ENCODE measurements around the gene USP4. TPM values are rescaled to one million over a fixed set of nuclear protein-coding genes. Genes with fewer than 3 reads are reported as not detected.

USP4 gene
- total RNA-seq, 1 donor from 2014 or later: 21.0 TPM

DNA sequence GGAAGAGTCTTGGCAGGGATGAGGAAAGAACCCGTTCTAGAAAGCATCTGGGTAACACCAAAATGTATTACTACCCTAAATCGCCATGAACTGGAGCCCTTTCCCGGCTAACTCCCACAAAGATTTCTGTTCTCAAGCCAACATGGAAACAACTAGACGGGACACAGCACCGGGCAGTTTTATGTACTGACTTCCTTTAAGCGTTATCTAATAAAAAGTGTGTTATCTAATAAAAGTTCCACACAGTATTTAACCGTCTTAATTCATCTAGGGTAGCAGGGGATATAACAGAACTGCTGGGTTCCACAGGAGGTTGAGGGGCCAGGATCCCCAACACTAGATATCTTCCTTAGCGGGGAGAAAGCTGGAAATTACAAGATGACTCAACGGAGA lies 62.5 kb downstream of the USP4 start:
- TF ChIP-seq EZH2 (IDR thresholded peaks at IDR 0.05): no peak
- TF ChIP-seq, protein P1, sequence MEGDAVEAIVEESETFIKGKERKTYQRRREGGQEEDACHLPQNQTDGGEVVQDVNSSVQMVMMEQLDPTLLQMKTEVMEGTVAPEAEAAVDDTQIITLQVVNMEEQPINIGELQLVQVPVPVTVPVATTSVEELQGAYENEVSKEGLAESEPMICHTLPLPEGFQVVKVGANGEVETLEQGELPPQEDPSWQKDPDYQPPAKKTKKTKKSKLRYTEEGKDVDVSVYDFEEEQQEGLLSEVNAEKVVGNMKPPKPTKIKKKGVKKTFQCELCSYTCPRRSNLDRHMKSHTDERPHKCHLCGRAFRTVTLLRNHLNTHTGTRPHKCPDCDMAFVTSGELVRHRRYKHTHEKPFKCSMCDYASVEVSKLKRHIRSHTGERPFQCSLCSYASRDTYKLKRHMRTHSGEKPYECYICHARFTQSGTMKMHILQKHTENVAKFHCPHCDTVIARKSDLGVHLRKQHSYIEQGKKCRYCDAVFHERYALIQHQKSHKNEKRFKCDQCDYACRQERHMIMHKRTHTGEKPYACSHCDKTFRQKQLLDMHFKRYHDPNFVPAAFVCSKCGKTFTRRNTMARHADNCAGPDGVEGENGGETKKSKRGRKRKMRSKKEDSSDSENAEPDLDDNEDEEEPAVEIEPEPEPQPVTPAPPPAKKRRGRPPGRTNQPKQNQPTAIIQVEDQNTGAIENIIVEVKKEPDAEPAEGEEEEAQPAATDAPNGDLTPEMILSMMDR (IDR thresholded peaks at IDR 0.05): no peak
- no peak for TF ChIP-seq EZH2phosphoT487 (IDR thresholded peaks at IDR 0.05)
- H3K9me3 ChIP-seq (ENCODE audit: low read depth): no peaks in the 10 kb centered on the region
- peaks cover 2% of the 10 kb centered on the region for H3K27me3 Mint-ChIP-seq (ENCODE audit: insufficient read depth, low read depth)
- H2AFZ ChIP-seq (replicated peaks): no peak overlapping the region
- H3K9ac ChIP-seq: no peak overlapping the region
- no peak overlapping the region for H3K4me3 ChIP-seq
- no peaks in the 10 kb centered on the region for H3K9me3 Mint-ChIP-seq
- no peaks in the 10 kb centered on the region for H4K20me1 ChIP-seq (ENCODE audit: low read depth)
- H3K27ac ChIP-seq: no peak overlapping the region
- H3K4me3 Mint-ChIP-seq: no peak overlapping the region
- no peak overlapping the region for H3K4me2 ChIP-seq
- no peaks in the 10 kb centered on the region for H3K27me3 ChIP-seq
- DNase-seq (ENCODE audit: low spot score): no peak
- no peaks in the 10 kb centered on the region for H3K36me3 ChIP-seq
- H3F3A ChIP-seq (ENCODE audit: low read depth): no peaks in the 10 kb centered on the region
- no peaks in the 10 kb centered on the region for H3K79me2 ChIP-seq (ENCODE audit: low read depth)
- H3K4me1 Mint-ChIP-seq: no peaks in the 10 kb centered on the region
- H3K4me1 ChIP-seq: no peaks in the 10 kb centered on the region
- H3K27ac Mint-ChIP-seq: no peak overlapping the region
- H3K36me3 Mint-ChIP-seq: peaks cover 25% of the 10 kb centered on the region

GRCh38 chr3:49276475-49277382 lies 63.1 kb downstream of the USP4 start, which contains the start of gene C3orf62:
TSS of gene C3orf62 (minus strand) at chr3:49277232. CDS start at chr3:49276872, 360 bp downstream.
- Mint-ChIP-seq H3K4me1 (no peaks in the 10 kb centered on the region), H3K27me3 (ENCODE audit: insufficient read depth, low read depth) (peaks cover 2% of the 10 kb centered on the region), H3K9me3 (no peaks in the 10 kb centered on the region), H3K36me3 (peaks cover 25% of the 10 kb centered on the region), H3K27ac (peak within 1 kb of the TSS; percentile 1), H3K4me3 (no peak within 1 kb of the TSS)
- Histone ChIP-seq H3K27me3 (no peaks in the 10 kb centered on the region), H2AFZ (replicated peaks) (no peak within 1 kb of the TSS), H3K36me3 (no peaks in the 10 kb centered on the region), H3K4me3 (no peak within 1 kb of the TSS), H3F3A (ENCODE audit: low read depth) (no peaks in the 10 kb centered on the region), H3K9me3 (ENCODE audit: low read depth) (no peaks in the 10 kb centered on the region), H3K9ac (no peak within 1 kb of the TSS), H3K27ac (no peak within 1 kb of the TSS), H3K4me1 (no peaks in the 10 kb centered on the region), H3K4me2 (no peak within 1 kb of the TSS), H3K79me2 (ENCODE audit: low read depth) (no peaks in the 10 kb centered on the region), H4K20me1 (ENCODE audit: low read depth) (no peaks in the 10 kb centered on the region)
- TF ChIP-seq EZH2phosphoT487 (IDR thresholded peaks at IDR 0.05): no peak
- TF ChIP-seq EZH2 (IDR thresholded peaks at IDR 0.05): no peak
- TF ChIP-seq, protein P1 (IDR thresholded peaks at IDR 0.05): no peak
- peak; percentile 51 for DNase-seq (ENCODE audit: low spot score)

- Histone ChIP-seq H3K79me2 (ENCODE audit: low read depth) (no peaks in the 10 kb centered on the region), H3K27ac (no peak overlapping the region), H3K27me3 (no peaks in the 10 kb centered on the region), H3K9me3 (ENCODE audit: low read depth) (no peaks in the 10 kb centered on the region), H3K4me3 (no peak overlapping the region), H3F3A (ENCODE audit: low read depth) (no peaks in the 10 kb centered on the region), H3K9ac (no peak overlapping the region), H3K4me1 (no peaks in the 10 kb centered on the region), H3K36me3 (no peaks in the 10 kb centered on the region), H3K4me2 (no peak overlapping the region), H2AFZ (replicated peaks) (no peak overlapping the region), H4K20me1 (ENCODE audit: low read depth) (no peaks in the 10 kb centered on the region)
- no peak for DNase-seq (ENCODE audit: low spot score)
- no peaks in the 10 kb centered on the region for H3K9me3 Mint-ChIP-seq
- H3K36me3 Mint-ChIP-seq: peaks cover 30% of the 10 kb centered on the region
- H3K4me1 Mint-ChIP-seq: peaks cover 2% of the 10 kb centered on the region
- H3K4me3 Mint-ChIP-seq: no peak overlapping the region
- TF ChIP-seq, protein P1 (IDR thresholded peaks at IDR 0.05): no peak
- no peak for TF ChIP-seq EZH2 (IDR thresholded peaks at IDR 0.05)
- no peak overlapping the region for H3K27ac Mint-ChIP-seq
- H3K27me3 Mint-ChIP-seq (ENCODE audit: insufficient read depth, low read depth): peaks cover 4% of the 10 kb centered on the region
These were observed 65.9 kb downstream of the USP4 start for GRCh38 chr3:49273825-49274532.
